ENCODE data around the gene TM4SF1. TPM values are rescaled to one million over a fixed set of nuclear protein-coding genes. Genes with fewer than 3 reads are reported as not detected.

The TM4SF1 gene
- total and polyA plus RNA-seq, 10 donors, result 31.0 to 260 (median 123) TPM

DNA sequence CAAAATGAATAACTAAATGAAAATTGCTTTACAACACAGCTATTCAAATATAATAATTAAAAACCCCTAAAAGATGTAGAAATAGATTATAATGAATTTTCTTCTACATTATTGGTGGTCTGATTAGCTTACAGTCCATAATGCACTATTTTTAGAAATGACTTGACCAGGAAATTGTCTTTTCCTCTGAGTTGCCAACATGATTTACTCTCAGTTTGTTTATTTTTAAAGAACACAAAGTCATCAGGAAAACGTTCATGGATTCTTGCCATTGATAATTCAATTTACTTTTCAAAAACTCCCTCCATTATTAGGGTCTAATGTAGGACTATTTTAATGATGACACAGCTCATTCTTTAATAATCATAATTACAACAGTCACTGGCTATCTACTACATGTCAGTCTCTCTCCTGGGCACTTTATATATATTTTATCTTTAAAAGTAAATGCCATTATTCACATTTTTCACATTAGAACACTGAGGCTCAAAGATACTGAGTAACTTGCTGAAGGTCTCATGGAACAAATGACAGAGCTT is 45.2 kb downstream of the TM4SF1 start:
- Histone ChIP-seq H3K36me3 (no peaks in the 10 kb centered on the region), H3K27ac (peak overlapping the region in 7 of 8 donors; percentile 41 to 86 (median 74)), H3K4me1 (peaks cover 0 to 27% (median 0%) of the 10 kb centered on the region in 6 donors), H3K4me3 (peak overlapping the region in 7 of 8 donors; percentile 17 to 63 (median 31)), H3K9me3 (no peaks in the 10 kb centered on the region), H3K27me3 (replicated peaks in 1 of 7) (no peaks in the 10 kb centered on the region)
- TF ChIP-seq POLR2A (IDR thresholded peaks at IDR 0.05), result no peak
- intact Hi-C loops (cut with DNase I; ENCODE audit: low total_unique reads), result no loop called here
- WGBS, 5 donors, result 5 to 22% (median 6%) methylated on average over 1 of the region's 1 CpG
- DNase-seq, result no peak

DNA sequence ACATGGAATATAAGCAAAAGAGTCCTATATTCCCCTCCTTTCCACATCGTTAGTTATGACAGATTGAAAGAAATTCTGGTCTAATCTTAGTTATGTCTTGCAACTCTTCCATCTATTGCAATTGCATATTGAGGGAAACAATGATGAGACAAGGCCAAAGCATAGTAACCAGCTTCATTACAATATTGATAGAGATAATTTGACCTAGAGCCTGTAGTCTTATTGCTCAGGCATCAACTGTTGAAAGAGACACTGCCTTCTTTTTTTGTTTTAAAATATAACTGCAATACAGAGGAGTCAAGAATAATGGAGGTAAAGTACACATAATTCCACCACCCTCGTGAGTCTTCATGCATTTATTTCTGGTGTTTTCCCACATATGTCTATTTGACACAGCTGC is 46.1 kb downstream of the TM4SF1 start:
- intact Hi-C loops (cut with DNase I; ENCODE audit: low total_unique reads), result no loop called here
- H3K27ac ChIP-seq, result peak overlapping the region in 4 of 8 donors; percentile 74 to 86 (median 81)
- H3K4me1 ChIP-seq, result peaks cover 0 to 20% (median 0%) of the 10 kb centered on the region in 6 donors
- peak overlapping the region in 6 of 8 donors; percentile 11 to 63 (median 35) for H3K4me3 ChIP-seq
- H3K9me3 ChIP-seq, result no peaks in the 10 kb centered on the region
- TF ChIP-seq POLR2AphosphoS5 (IDR thresholded peaks at IDR 0.05) (no peak), POLR2A (IDR thresholded peaks at IDR 0.05) (no peak)
- TF ChIP-seq, protein P1, sequence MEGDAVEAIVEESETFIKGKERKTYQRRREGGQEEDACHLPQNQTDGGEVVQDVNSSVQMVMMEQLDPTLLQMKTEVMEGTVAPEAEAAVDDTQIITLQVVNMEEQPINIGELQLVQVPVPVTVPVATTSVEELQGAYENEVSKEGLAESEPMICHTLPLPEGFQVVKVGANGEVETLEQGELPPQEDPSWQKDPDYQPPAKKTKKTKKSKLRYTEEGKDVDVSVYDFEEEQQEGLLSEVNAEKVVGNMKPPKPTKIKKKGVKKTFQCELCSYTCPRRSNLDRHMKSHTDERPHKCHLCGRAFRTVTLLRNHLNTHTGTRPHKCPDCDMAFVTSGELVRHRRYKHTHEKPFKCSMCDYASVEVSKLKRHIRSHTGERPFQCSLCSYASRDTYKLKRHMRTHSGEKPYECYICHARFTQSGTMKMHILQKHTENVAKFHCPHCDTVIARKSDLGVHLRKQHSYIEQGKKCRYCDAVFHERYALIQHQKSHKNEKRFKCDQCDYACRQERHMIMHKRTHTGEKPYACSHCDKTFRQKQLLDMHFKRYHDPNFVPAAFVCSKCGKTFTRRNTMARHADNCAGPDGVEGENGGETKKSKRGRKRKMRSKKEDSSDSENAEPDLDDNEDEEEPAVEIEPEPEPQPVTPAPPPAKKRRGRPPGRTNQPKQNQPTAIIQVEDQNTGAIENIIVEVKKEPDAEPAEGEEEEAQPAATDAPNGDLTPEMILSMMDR (IDR thresholded peaks at IDR 0.05 in 8 of 11, conservative IDR thresholded peaks at IDR 0.05 in 3 of 11), result no peak
- 64 to 75% (median 71%) methylated on average over 2 of the region's 2 CpGs for WGBS, 5 donors
- no peak for DNase-seq
- H3K36me3 ChIP-seq, result no peaks in the 10 kb centered on the region
- no peaks in the 10 kb centered on the region for H3K27me3 ChIP-seq (replicated peaks in 1 of 7)

- Histone ChIP-seq H3K9me3 (no peaks in the 10 kb centered on the region), H3K4me3 (peak overlapping the region in 4 of 8 donors; percentile 28 to 63 (median 40)), H3K27ac (peak overlapping the region in 3 of 8 donors; percentile 21 to 86 (median 74)), H3K4me1 (peaks cover 0 to 20% (median 0%) of the 10 kb centered on the region in 6 donors), H3K27me3 (replicated peaks in 1 of 7) (no peaks in the 10 kb centered on the region), H3K36me3 (no peaks in the 10 kb centered on the region)
- TF ChIP-seq POLR2AphosphoS5 (IDR thresholded peaks at IDR 0.05), result no peak
- TF ChIP-seq POLR2A (IDR thresholded peaks at IDR 0.05), result no peak
- TF ChIP-seq, protein P1 (IDR thresholded peaks at IDR 0.05 in 8 of 11, conservative IDR thresholded peaks at IDR 0.05 in 3 of 11), result no peak
- intact Hi-C loops (cut with DNase I; ENCODE audit: low total_unique reads), result no loop called here
- DNase-seq, result no peak
- WGBS, 5 donors, result 74 to 88% (median 83%) methylated on average over 2 of the region's 2 CpGs
These were observed 46.7 kb downstream of the TM4SF1 start for GRCh38 chr3:149330609-149331331.

DNA sequence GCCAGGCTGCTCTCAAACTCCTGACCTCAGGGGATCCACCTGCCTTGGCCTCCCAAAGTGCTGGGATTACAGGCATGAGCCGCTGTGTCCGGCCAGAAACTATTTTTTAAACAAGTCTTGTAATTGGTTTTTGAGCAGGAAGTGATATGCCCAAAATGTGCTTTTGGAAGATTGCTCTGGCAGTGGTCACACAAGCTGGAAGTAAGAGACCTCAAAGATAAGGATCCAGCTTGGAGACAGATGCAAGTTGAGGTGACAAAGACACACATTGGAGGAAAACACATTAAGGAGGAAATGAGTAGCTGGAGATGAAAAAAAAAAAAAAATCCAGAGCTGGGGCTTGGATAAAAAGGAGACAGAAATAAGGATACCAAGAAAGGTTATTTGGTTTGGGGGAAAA is 50.3 kb downstream of the TM4SF1 start:
- H3K4me3 ChIP-seq, result no peak overlapping the region
- 80 to 95% (median 84%) methylated on average over 2 of the region's 2 CpGs for WGBS, 5 donors
- intact Hi-C loops (cut with DNase I; ENCODE audit: low total_unique reads), result no loop called here
- no peaks in the 10 kb centered on the region for H3K9me3 ChIP-seq
- TF ChIP-seq, protein P1 (IDR thresholded peaks at IDR 0.05 in 8 of 11, conservative IDR thresholded peaks at IDR 0.05 in 3 of 11), result no peak
- TF ChIP-seq POLR2AphosphoS5 (IDR thresholded peaks at IDR 0.05), result no peak
- no peak for TF ChIP-seq POLR2A (IDR thresholded peaks at IDR 0.05)
- peaks cover 0 to 25% (median 0%) of the 10 kb centered on the region in 6 donors for H3K36me3 ChIP-seq
- peaks cover 0 to 14% (median 0%) of the 10 kb centered on the region in 6 donors for H3K4me1 ChIP-seq
- DNase-seq, result no peak
- no peak overlapping the region for H3K27ac ChIP-seq
- H3K27me3 ChIP-seq (replicated peaks in 1 of 7), result no peaks in the 10 kb centered on the region

Data from spleen (tissue), 11 donors.